ENCODE data around the gene RUSF1. TPM values are rescaled to one million over a fixed set of nuclear protein-coding genes. Genes with fewer than 3 reads are reported as not detected.

The RUSF1 gene
- total RNA-seq, 4 donors from 2014 or later, result 20.2 to 49.2 (median 34.2) TPM

GRCh38 chr16:31475946-31476302 lies 32.3 kb downstream of the RUSF1 start:
- TF ChIP-seq CTCF (IDR thresholded peaks at IDR 0.05; ENCODE audit: low read depth), result no peak

GRCh38 chr16:31474773-31475738 lies 33.1 kb downstream of the RUSF1 start:
- no peak for TF ChIP-seq CTCF (IDR thresholded peaks at IDR 0.05; ENCODE audit: low read depth)

- TF ChIP-seq CTCF (IDR thresholded peaks at IDR 0.05; ENCODE audit: low read depth), result no peak
These were observed 33.9 kb downstream of the RUSF1 start for GRCh38 chr16:31474173-31474714.

DNA sequence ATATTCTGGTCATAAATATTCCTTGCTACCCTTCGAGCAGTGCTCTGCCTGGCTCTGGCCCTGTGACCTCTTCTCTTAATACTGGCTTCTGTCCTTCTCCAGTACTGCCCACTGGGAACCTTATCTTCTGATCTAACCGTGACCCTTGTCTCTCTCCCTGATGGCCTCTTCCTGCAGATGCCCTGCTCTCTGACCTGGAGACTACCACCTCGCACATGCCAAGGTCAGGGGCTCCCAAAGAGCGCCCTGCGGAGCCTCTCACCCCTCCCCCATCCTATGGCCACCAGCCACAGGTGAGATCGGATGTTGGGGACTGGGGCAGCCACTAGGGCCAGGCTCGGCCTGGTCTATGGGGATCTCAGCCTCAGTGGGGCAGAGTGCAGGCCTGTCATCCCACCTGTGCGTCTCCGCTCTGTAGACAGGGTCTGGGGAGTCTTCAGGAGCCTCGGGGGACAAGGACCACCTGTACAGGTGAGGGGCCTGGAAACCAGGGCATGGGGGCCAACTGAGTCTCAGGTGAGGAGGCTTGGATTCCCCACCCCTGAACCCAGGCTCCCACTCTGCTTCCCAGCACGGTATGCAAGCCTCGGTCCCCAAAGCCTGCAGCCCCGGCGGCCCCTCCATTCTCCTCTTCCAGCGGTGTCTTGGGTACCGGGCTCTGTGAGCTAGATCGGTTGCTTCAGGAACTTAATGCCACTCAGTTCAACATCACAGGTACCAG lies 34.8 kb downstream of the RUSF1 start:
- no peak for TF ChIP-seq CTCF (IDR thresholded peaks at IDR 0.05; ENCODE audit: low read depth)

- no peak for TF ChIP-seq CTCF (IDR thresholded peaks at IDR 0.05; ENCODE audit: low read depth)
These were observed 35.4 kb downstream of the RUSF1 start for GRCh38 chr16:31472709-31473203.

DNA sequence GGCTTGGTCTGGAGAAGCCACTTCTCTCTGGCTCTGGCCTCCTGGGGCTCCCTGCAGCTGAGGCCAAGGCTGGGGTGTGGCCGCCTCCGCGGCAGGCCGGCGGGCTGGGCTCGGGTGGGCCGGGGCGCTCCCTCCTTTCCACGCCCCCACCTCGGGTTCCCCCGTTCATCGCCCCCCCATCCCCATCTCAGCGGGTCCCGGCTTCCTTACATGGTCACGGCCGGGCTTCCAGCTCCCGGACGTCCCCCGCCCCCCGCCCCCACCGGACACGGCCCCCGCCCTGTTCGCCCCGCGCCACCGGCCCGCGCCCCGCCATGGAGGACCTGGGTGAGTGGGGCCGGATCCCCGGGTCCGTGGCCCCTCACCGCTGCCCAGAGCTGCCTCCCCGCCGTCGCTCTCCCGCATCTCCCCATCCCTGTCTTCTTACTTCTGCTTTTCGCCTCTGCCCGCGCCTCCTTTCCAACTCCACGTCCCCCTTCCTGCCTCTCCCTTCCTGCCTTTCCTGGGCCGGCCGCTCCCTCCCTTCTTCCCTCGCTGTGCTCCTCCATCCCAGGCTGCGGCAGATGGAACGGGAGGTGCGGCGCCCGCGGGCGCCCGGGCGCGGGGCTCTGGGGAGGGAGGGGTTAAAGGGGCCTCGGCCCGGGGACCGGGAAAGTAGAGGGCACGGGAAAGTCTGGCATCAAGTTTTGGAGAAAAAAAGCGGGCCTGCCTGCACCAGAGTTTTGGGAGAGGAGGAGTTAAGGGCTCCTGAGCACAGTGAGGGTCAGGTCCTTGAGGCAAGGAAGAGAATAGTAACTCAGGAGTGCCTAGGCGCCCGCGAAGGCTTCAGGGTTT lies 36.1 kb downstream of the RUSF1 start, which contains the start of gene TGFB1I1:
Gene TGFB1I1 (plus strand): TSS at position 278 of the 834 bp plus-strand sequence. CDS start 37 bp downstream, at position 315.
- no peak for TF ChIP-seq CTCF (IDR thresholded peaks at IDR 0.05; ENCODE audit: low read depth)

All from subcutaneous adipose tissue (tissue), 4 donors.